Endometrial microvascular endothelial cells (primary cell): ENCODE measurements around the gene UTP3. TPM values are rescaled to one million over a fixed set of nuclear protein-coding genes. Genes with fewer than 3 reads are reported as not detected.

Experiments
- in situ Hi-C: cut with HindIII; loops from 2 replicates; pipeline ENCODE4 v1.10.0; 2017; ENCODE audit warnings: low sequenced_read_pairs, low pct_unique_long_range_greater_than_20kb; ENCODE audit errors: inconsistent ontology term
- total RNA-seq: library from RNA; depleted of rRNA; stranded (reverse); fragments of >200 nt; gene quantifications from one replicate; pipeline ENCODE4 v1.2.3, GENCODE V29; 2015; ENCODE audit errors: inconsistent ontology term

Gene UTP3
- total RNA-seq, 1 donor from 2014 or later, result 23.7 TPM

GRCh38 chr4:70739496-70740337 is 51.4 kb downstream of the UTP3 start:
- in situ Hi-C loops, result no loop called here

Other genes starting within 250 kb of the UTP3 start
- not detected for gene MUC7, start 216.3 kb upstream of the UTP3 start, total RNA-seq
- gene AMTN, start 170.0 kb upstream of the UTP3 start, total RNA-seq, result not detected
- gene AMBN, start 96.3 kb upstream of the UTP3 start, total RNA-seq, result not detected
- not detected for gene ENAM, start 59.8 kb upstream of the UTP3 start, total RNA-seq
- gene JCHAIN, start 22.0 kb upstream of the UTP3 start, total RNA-seq, result not detected
- gene RUFY3, start 33.4 kb downstream of the UTP3 start, total RNA-seq, result 9.7 TPM
- gene GRSF1, start 151.4 kb downstream of the UTP3 start, total RNA-seq, result 67.6 TPM
- gene MOB1B, start 213.8 kb downstream of the UTP3 start, total RNA-seq, result 14.1 TPM